HepG2 (cell line): Measurements from ENCODE around the gene ANKRD39. TPM values are rescaled to one million over a fixed set of nuclear protein-coding genes. Genes with fewer than 3 reads are reported as not detected.

ENCODE experiments used
- ATF4 ChIP-seq, 2 experiments: fragments of 450-650 bp in 1 of 2; sonication (generic) in 1 of 2; formaldehyde crosslinking; IDR thresholded peaks; 2 replicates each; pipeline versions ENCODE4 v1.5.0 to v1.8.0; 2020 to 2022; ENCODE audit warnings: mild to moderate bottlenecking in 1 of 2, missing genetic modification reagents in 1 of 2
- CSRNP1 ChIP-seq: sonication (generic); formaldehyde crosslinking; IDR thresholded peaks from 2 replicates; pipeline ENCODE4 v1.8.1; 2023; ENCODE audit warnings: mild to moderate bottlenecking, missing genetic modification reagents
- HDAC6 ChIP-seq: fragments of 200-600 bp; sonication (generic); IDR thresholded peaks from 2 replicates; pipeline ENCODE4 v1.7.0; 2017; ENCODE audit warnings: mild to moderate bottlenecking, antibody characterized with exemption, low read length, low read depth
- HNF4G ChIP-seq, 2 experiments: sonication (generic) in 1 of 2; formaldehyde crosslinking in 1 of 2; IDR thresholded peaks; 2 replicates each; pipeline versions ENCODE4 v1.4.0 to v1.6.1; 2011 to 2020; ENCODE audit warnings: borderline replicate concordance in 2 of 2, low read depth in 2 of 2, mild to moderate bottlenecking in 2 of 2, low read length in 1 of 2, missing genetic modification reagents in 1 of 2, moderate library complexity in 1 of 2
- NFYC ChIP-seq: IDR thresholded peaks from 2 replicates; pipeline ENCODE4 v1.6.1; 2016; ENCODE audit warnings: missing genetic modification reagents, missing compliant biosample characterization
- ZBTB37 ChIP-seq: sonication (generic); formaldehyde crosslinking; IDR thresholded peaks from 2 replicates; pipeline ENCODE4 v1.4.0; 2020; ENCODE audit warnings: mild to moderate bottlenecking, missing genetic modification reagents
- ZBTB40 ChIP-seq, 2 experiments: fragments of 450-650 bp in 1 of 2; sonication (generic) in 1 of 2; formaldehyde crosslinking in 1 of 2; IDR thresholded peaks; 2 replicates each; pipeline versions ENCODE4 v1.6.1 to v1.8.0; 2016 to 2022; ENCODE audit warnings: antibody characterized with exemption in 1 of 2, mild to moderate bottlenecking in 1 of 2, missing genetic modification reagents in 1 of 2
- ZMAT5 ChIP-seq: sonication (generic); formaldehyde crosslinking; IDR thresholded peaks from 2 replicates; pipeline ENCODE4 v1.5.0; 2020; ENCODE audit warnings: mild to moderate bottlenecking, low read depth, missing genetic modification reagents, borderline replicate concordance
- ZNF205 ChIP-seq: IDR thresholded peaks from 2 replicates; pipeline ENCODE4 v1.6.1; 2018; ENCODE audit warnings: missing biosample characterization, missing genetic modification reagents
- ZNF367 ChIP-seq: sonication (generic); formaldehyde crosslinking; IDR thresholded peaks from 2 replicates; pipeline ENCODE4 v1.4.0; 2020; ENCODE audit warnings: missing genetic modification reagents, borderline replicate concordance
- ZNF501 ChIP-seq: sonication (generic); formaldehyde crosslinking; IDR thresholded peaks from 2 replicates; pipeline ENCODE4 v1.5.1; 2020; ENCODE audit warnings: mild to moderate bottlenecking, moderate library complexity, missing genetic modification reagents
- ZNF652 ChIP-seq: IDR thresholded peaks from 2 replicates; pipeline ENCODE4 v1.6.1; 2016; ENCODE audit warnings: low read depth, borderline replicate concordance
- ZNF792 ChIP-seq: IDR thresholded peaks from 2 replicates; pipeline ENCODE4 v1.6.1; 2016
- polyA plus RNA-seq, 8 experiments: library from polyadenylated mRNA; depleted of rRNA in 3 of 8; stranded (reverse) in 7 of 8; unstranded in 1 of 8; fragments of >200 nt; fragmentation: Illumina TruSeq in 4 of 8; extraction: Trizol in 4 of 8; gene quantifications; 2 replicates each; pipeline versions ENCODE4 v1.2.1 to v1.2.3, GENCODE V29; 2011 to 2016; ENCODE audit warnings: low read depth in 4 of 8, missing spikeins in 1 of 8, mixed read lengths in 1 of 8; ENCODE audit not compliant: insufficient read depth in 1 of 8
- total RNA-seq, 5 experiments: library from RNA; depleted of rRNA; stranded (reverse); fragments of >200 nt; fragmentation: Illumina TruSeq; extraction: Trizol; gene quantifications; 2 replicates each; pipeline ENCODE4 v1.2.3, GENCODE V29; 2016; ENCODE audit warnings: low read depth in 1 of 5

The ANKRD39 gene
- total and polyA plus RNA-seq, 2 of the 13 experiments (the other 11 are each of a cell fraction or from before 2014, with no cell fraction given) = 23.2 to 24.8 TPM

GRCh38 chr2:96867756-96868554, 10.1 kb upstream of the ANKRD39 start (continued):
- TF ChIP-seq CSRNP1 (CRISPR knock-in tag) (no peak), ATF4 (CRISPR knock-in tag; IDR thresholded peaks at IDR 0.05) (no peak), ZNF792 (CRISPR knock-in tag) (no peak), ZBTB37 (CRISPR knock-in tag) (peak; percentile 39; the same call in 1 of the 2 replicates), ZBTB40 (IDR thresholded peaks at IDR 0.05) (no peak), ZBTB40 (CRISPR knock-in tag; IDR thresholded peaks at IDR 0.05) (no peak), ZNF367 (CRISPR knock-in tag) (no peak), ZNF501 (CRISPR knock-in tag) (peak; percentile 45), HNF4G (IDR thresholded peaks at IDR 0.05; ENCODE audit: borderline replicate concordance, low read depth, low read length) (no peak), HNF4G (CRISPR knock-in tag; IDR thresholded peaks at IDR 0.05; ENCODE audit: borderline replicate concordance, low read depth) (no peak), ZNF205 (peak; percentile 8; the same call in 1 of the 2 replicates), NFYC (CRISPR knock-in tag) (no peak), ZNF652 (CRISPR knock-in tag) (no peak), HDAC6 (no peak), ZMAT5 (0 out of 2 replicates have a peak, but pooled peaks have one; percentile 13)
